Fibroblast of villous mesenchyme (primary cell): ENCODE measurements around the gene APBB3. TPM values are rescaled to one million over a fixed set of nuclear protein-coding genes. Genes with fewer than 3 reads are reported as not detected.

Experiments
- DNase-seq: peaks from one replicate; pipeline ENCODE4 v3.0.0-alpha.2; 2010; ENCODE audit warnings: low read depth
- H3K4me3 ChIP-seq: 2 replicates; pipeline ENCODE4 v1.5.1; 2011; ENCODE audit warnings: low read depth, mild to moderate bottlenecking, low read length
- small RNA-seq: library from RNA; depleted of rRNA; stranded (forward); fragments of <200 nt; gene quantifications from one replicate; pipeline ENCODE3, GENCODE V24; 2012
- total RNA-seq: library from RNA; depleted of rRNA; stranded (reverse); fragments of >200 nt; gene quantifications from 2 replicates; pipeline ENCODE4 v1.2.3, GENCODE V29; 2012
- TF ChIP-seq, protein P1 (sequence below): IDR thresholded peaks from 2 replicates; pipeline ENCODE4 v1.5.1; 2012; ENCODE audit warnings: low read depth, mild to moderate bottlenecking, low read length; ENCODE audit not compliant: insufficient read depth

APBB3 gene
- total RNA-seq, 1 donor: 14.7 TPM

DNA sequence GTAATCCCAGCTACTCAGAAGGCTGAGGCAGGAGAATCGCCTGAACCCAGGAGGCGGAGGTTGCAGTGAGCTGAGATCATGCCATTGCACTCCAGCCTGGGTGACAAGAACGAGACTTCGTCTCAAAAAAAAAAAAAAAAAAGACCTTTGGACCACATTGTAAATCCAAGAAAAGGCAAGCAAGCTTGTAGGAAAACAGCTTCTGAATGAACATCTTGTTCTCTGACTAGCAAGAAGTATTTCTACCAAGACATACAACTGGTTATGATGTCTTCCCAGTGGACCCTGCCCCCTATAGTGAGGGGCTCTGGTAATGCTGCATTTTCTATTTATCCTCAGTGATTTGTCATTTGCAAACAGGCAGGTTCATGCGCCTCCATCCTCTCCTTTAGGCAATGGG, 21.4 kb downstream of the APBB3 start:
- no peak overlapping the region for H3K4me3 ChIP-seq
- DNase-seq: no peak
- TF ChIP-seq, protein P1, sequence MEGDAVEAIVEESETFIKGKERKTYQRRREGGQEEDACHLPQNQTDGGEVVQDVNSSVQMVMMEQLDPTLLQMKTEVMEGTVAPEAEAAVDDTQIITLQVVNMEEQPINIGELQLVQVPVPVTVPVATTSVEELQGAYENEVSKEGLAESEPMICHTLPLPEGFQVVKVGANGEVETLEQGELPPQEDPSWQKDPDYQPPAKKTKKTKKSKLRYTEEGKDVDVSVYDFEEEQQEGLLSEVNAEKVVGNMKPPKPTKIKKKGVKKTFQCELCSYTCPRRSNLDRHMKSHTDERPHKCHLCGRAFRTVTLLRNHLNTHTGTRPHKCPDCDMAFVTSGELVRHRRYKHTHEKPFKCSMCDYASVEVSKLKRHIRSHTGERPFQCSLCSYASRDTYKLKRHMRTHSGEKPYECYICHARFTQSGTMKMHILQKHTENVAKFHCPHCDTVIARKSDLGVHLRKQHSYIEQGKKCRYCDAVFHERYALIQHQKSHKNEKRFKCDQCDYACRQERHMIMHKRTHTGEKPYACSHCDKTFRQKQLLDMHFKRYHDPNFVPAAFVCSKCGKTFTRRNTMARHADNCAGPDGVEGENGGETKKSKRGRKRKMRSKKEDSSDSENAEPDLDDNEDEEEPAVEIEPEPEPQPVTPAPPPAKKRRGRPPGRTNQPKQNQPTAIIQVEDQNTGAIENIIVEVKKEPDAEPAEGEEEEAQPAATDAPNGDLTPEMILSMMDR: no peak

DNA sequence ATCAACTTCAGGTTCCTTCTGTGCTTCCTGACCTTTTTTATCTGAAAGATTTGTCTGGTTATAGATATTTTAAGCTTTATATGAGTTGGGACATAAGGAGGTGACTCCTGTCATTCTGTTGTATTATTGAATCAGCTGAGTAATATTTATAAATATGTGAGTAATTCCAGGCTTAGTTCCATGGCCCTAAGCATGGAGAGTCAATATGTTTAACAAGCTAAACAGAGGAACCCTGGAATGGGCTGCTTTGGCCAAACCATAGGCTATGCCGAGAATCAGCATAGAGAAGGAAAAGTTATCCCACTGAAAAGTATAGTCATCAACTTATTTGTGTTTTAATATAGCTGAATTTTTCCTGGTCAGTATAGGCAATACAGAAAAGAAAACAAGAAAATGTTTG, 24.2 kb downstream of the APBB3 start:
- no peak overlapping the region for H3K4me3 ChIP-seq
- DNase-seq: no peak
- TF ChIP-seq, protein P1: no peak

DNA sequence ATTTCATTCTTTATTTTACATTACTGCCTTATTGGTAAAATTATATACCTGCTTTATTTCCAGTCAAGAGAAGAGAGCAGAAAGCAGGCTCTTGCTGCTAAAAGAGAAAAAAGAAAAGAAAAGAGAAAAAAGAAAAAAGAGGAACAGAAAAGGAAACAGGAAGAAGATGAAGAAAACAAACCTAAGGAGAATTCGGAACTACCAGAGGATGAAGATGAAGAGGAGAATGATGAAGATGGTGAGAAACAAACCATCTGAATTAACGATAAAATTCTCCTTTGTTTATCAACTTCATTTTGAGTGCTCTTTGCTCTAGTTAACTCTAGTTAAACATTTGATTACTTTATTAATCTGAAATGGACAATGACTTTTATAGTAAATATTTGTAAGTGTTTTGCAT, 40.4 kb downstream of the APBB3 start:
- TF ChIP-seq, protein P1: no peak
- DNase-seq: no peak
- H3K4me3 ChIP-seq: no peak overlapping the region

DNA sequence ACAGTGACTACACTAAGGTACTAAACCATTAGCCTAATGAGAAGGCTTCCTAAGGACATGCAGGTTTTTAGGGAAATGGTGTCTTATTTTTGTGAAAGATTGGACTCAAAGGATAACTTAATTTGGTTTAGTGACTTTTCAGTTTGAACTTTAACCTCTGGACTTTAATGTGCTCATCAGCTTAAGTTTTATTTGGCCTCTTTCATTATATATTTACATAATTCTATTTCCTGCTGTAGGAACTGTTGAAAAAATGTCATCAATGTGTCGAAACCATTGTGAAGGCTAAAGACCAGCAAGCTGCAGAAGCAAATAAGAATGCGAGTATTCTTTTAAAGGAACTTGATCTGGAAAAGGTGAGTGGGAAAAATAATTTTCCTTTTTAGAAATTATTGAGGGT, 51.3 kb downstream of the APBB3 start:
- H3K4me3 ChIP-seq: no peak overlapping the region
- TF ChIP-seq, protein P1: no peak
- DNase-seq: no peak

DNA sequence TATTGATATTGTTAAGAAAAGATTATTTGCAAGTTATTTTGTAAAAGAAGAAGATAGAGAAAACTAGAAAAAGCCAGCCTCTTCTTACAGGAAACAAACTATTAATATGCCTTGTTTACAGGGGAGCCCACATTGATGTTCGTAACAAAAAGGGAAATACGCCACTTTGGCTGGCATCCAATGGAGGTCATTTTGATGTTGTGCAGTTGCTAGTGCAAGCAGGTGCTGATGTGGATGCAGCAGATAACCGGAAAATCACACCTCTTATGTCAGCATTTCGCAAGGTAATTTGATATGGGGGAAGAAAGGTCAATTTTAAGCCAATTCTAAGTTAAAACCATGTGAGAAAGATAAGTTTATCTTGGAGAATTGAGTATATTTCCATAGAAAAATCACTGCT, 54.5 kb downstream of the APBB3 start:
- no peak for DNase-seq
- TF ChIP-seq, protein P1: no peak

More for the DNA sequence above, 54.5 kb downstream of the APBB3 start:
- no peak overlapping the region for H3K4me3 ChIP-seq

Small RNA genes within 50 kb of the gene (small RNA-seq; reads per million reads assigned to genes)
- gene RF00279 (not detected), gene RF00443 (not detected)

Other genes with a start within 250 kb of the APBB3 start
- gene HBEGF, start 218.0 kb downstream of the APBB3 start, total RNA-seq: 7.4 and 9.5 TPM in 2 replicates
- not detected in 2 replicates for gene SLC4A9, start 204.4 kb downstream of the APBB3 start, total RNA-seq
- gene ANKHD1, start 162.8 kb downstream of the APBB3 start, total RNA-seq: 64.8 and 66.0 TPM in 2 replicates
- gene EIF4EBP3, start 16.9 kb downstream of the APBB3 start, total RNA-seq: 0.32 and 0.86 TPM in 2 replicates
- 40.6 and 53.1 TPM in 2 replicates for gene SRA1, start 7.1 kb downstream of the APBB3 start, total RNA-seq
- 11.9 and 13.8 TPM in 2 replicates for gene SLC35A4, start 230 bp upstream of the APBB3 start, total RNA-seq
- gene CD14, start 68.6 kb upstream of the APBB3 start, total RNA-seq: 0.97 and 2.2 TPM in 2 replicates
- 7.7 and 8.6 TPM in 2 replicates for gene TMCO6, start 74.9 kb upstream of the APBB3 start, total RNA-seq
- gene NDUFA2, start 83.0 kb upstream of the APBB3 start, total RNA-seq: 36.7 and 39.7 TPM in 2 replicates
- 65.6 and 71.2 TPM in 2 replicates for gene IK, start 83.2 kb upstream of the APBB3 start, total RNA-seq
- 30.9 and 41.5 TPM in 2 replicates for gene WDR55, start 100.3 kb upstream of the APBB3 start, total RNA-seq
- gene DND1, start 109.0 kb upstream of the APBB3 start, total RNA-seq: 0.32 TPM in 1 of 2 replicates, not detected in the other
- 52.2 and 56.4 TPM in 2 replicates for gene HARS1, start 126.8 kb upstream of the APBB3 start, total RNA-seq
- 29.6 and 32.0 TPM in 2 replicates for gene HARS2, start 126.9 kb upstream of the APBB3 start, total RNA-seq
- gene ZMAT2, start 135.8 kb upstream of the APBB3 start, total RNA-seq: 35.1 and 47.1 TPM in 2 replicates
- under 0.01 TPM in 1 of 2 replicates, not detected in the other for gene PCDHA1, start 221.5 kb upstream of the APBB3 start, total RNA-seq
- under 0.01 TPM in 2 replicates for gene PCDHA2, start 230.3 kb upstream of the APBB3 start, total RNA-seq
- under 0.01 and 0.32 TPM in 2 replicates for gene PCDHA3, start 236.5 kb upstream of the APBB3 start, total RNA-seq
- gene PCDHA4, start 242.5 kb upstream of the APBB3 start, total RNA-seq: 0.32 and 0.43 TPM in 2 replicates